Parathyroid adenoma (tissue), 2 donors: ENCODE results near the gene RLF.

Experiments used
- H2AFZ ChIP-seq: fragments of 300-600 bp; sonication (generic); one replicate; pipeline ENCODE4 v1.7.0; 2017; ENCODE audit warnings: antibody characterized with exemption, mild to moderate bottlenecking
- H3K27ac ChIP-seq: fragments of 300-600 bp; sonication (generic); one replicate; pipeline ENCODE4 v1.7.0; 2017
- H3K27me3 ChIP-seq: fragments of 300-600 bp; sonication (generic); one replicate; pipeline ENCODE4 v1.7.0; 2017; ENCODE audit warnings: low read length; ENCODE audit not compliant: control insufficient read depth, insufficient read depth
- H3K36me3 ChIP-seq: fragments of 300-600 bp; sonication (generic); one replicate; pipeline ENCODE4 v1.7.0; 2017; ENCODE audit warnings: low read length; ENCODE audit not compliant: control insufficient read depth, insufficient read depth
- H3K4me1 ChIP-seq: fragments of 300-600 bp; sonication (generic); one replicate; pipeline ENCODE4 v1.7.0; 2017; ENCODE audit warnings: control low read depth
- H3K4me2 ChIP-seq: fragments of 300-600 bp; sonication (generic); one replicate; pipeline ENCODE4 v1.7.0; 2017; ENCODE audit warnings: low read length
- H3K4me3 ChIP-seq: fragments of 300-600 bp; sonication (generic); one replicate; pipeline ENCODE4 v1.7.0; 2017; ENCODE audit warnings: low read depth, low read length
- H3K79me2 ChIP-seq: fragments of 300-600 bp; sonication (generic); one replicate; pipeline ENCODE4 v1.7.0; 2017; ENCODE audit warnings: control low read depth
- H3K9ac ChIP-seq: fragments of 300-600 bp; sonication (generic); one replicate; pipeline ENCODE4 v1.7.0; 2017; ENCODE audit warnings: mild to moderate bottlenecking
- H3K9me3 ChIP-seq: fragments of 300-600 bp; sonication (generic); one replicate; pipeline ENCODE4 v1.7.0; 2017; ENCODE audit warnings: low read length; ENCODE audit not compliant: control insufficient read depth
- CTCF ChIP-seq: fragments of 300-600 bp; sonication (generic); IDR thresholded peaks from one replicate; pipeline ENCODE4 v1.7.0; 2017; ENCODE audit warnings: antibody characterized with exemption, mild to moderate bottlenecking
- donor health status: primary hyperparathyroidism.

Gene RLF

GRCh38 chr1:40153073-40153770, 8.0 kb upstream of the RLF start:
- Histone ChIP-seq H3K27me3 (no peaks in the 10 kb centered on the region), H3K4me1 (no peaks in the 10 kb centered on the region), H3K4me3 (no peak overlapping the region), H3K9ac (no peak overlapping the region), H3K79me2 (no peaks in the 10 kb centered on the region), H3K36me3 (no peaks in the 10 kb centered on the region), H3K27ac (no peak overlapping the region), H3K9me3 (no peaks in the 10 kb centered on the region), H3K4me2 (no peak overlapping the region), H2AFZ (peak overlapping the region; percentile 82)
- peak; percentile 54 for TF ChIP-seq CTCF

GRCh38 chr1:40155135-40155534, 6.1 kb upstream of the RLF start:
- H3K27ac ChIP-seq = no peak overlapping the region
- H3K36me3 ChIP-seq = no peaks in the 10 kb centered on the region
- no peak overlapping the region for H3K4me3 ChIP-seq
- H3K9me3 ChIP-seq = no peaks in the 10 kb centered on the region
- no peaks in the 10 kb centered on the region for H3K79me2 ChIP-seq
- no peaks in the 10 kb centered on the region for H3K4me1 ChIP-seq
- H2AFZ ChIP-seq = no peak overlapping the region
- H3K4me2 ChIP-seq = no peak overlapping the region
- TF ChIP-seq CTCF = no peak
- H3K9ac ChIP-seq = no peak overlapping the region
- H3K27me3 ChIP-seq = no peaks in the 10 kb centered on the region

- Histone ChIP-seq H3K4me2 (no peak overlapping the region), H3K4me3 (no peak overlapping the region), H3K27me3 (no peaks in the 10 kb centered on the region), H3K9me3 (no peaks in the 10 kb centered on the region), H3K27ac (no peak overlapping the region), H3K36me3 (no peaks in the 10 kb centered on the region), H3K4me1 (no peaks in the 10 kb centered on the region), H3K9ac (no peak overlapping the region), H2AFZ (no peak overlapping the region), H3K79me2 (no peaks in the 10 kb centered on the region)
- TF ChIP-seq CTCF = no peak
Measured at GRCh38 chr1:40155910-40156309, 5.3 kb upstream of the RLF start.

- H3K27me3 ChIP-seq = no peaks in the 10 kb centered on the region
- H3K9ac ChIP-seq = peak overlapping the region; percentile 11
- no peaks in the 10 kb centered on the region for H3K9me3 ChIP-seq
- peak overlapping the region; percentile 100 for H3K4me2 ChIP-seq
- TF ChIP-seq CTCF = no peak
- peak overlapping the region; percentile 82 for H2AFZ ChIP-seq
- no peaks in the 10 kb centered on the region for H3K4me1 ChIP-seq
- H3K79me2 ChIP-seq = peaks cover 18% of the 10 kb centered on the region
- H3K27ac ChIP-seq = peak overlapping the region; percentile 81
- peak overlapping the region; percentile 98 for H3K4me3 ChIP-seq
- no peaks in the 10 kb centered on the region for H3K36me3 ChIP-seq
Measured at GRCh38 chr1:40160806-40161124, 422 bp upstream of the RLF start.

GRCh38 chr1:40161888-40162397, 756 bp downstream of the RLF start:
- Histone ChIP-seq H3K9ac (peak overlapping the region; percentile 88), H3K4me1 (no peaks in the 10 kb centered on the region), H3K27ac (peak overlapping the region; percentile 81), H2AFZ (peak overlapping the region; percentile 82), H3K27me3 (no peaks in the 10 kb centered on the region), H3K4me3 (peak overlapping the region; percentile 98), H3K4me2 (peak overlapping the region; percentile 100), H3K36me3 (no peaks in the 10 kb centered on the region), H3K9me3 (no peaks in the 10 kb centered on the region), H3K79me2 (peaks cover 25% of the 10 kb centered on the region)
- no peak for TF ChIP-seq CTCF
